Measurements from ENCODE around the gene GNAT1. TPM values are rescaled to one million over a fixed set of nuclear protein-coding genes. Genes with fewer than 3 reads are reported as not detected.

Gene GNAT1
- polyA plus RNA-seq, 2 of the 4 experiments (the other 2 are of a cell fraction): not detected

GRCh38 chr3:50167069-50167840, 24.2 kb upstream of the GNAT1 start:
- no peak for DNase-seq (ENCODE audit: low read depth in 1 of 2, low spot score in 1 of 2)
- WGBS (ENCODE audit: missing lambda C conversion rate): 41% methylated on average over 4 of the region's 16 CpGs
- TF ChIP-seq NPAS2 (CRISPR knock-in tag; IDR thresholded peaks at IDR 0.05; ENCODE audit: borderline replicate concordance): no peak
- no peak for TF ChIP-seq BCL3 (IDR thresholded peaks at IDR 0.05)
- TF ChIP-seq, protein P1, sequence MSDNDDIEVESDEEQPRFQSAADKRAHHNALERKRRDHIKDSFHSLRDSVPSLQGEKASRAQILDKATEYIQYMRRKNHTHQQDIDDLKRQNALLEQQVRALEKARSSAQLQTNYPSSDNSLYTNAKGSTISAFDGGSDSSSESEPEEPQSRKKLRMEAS (IDR thresholded peaks at IDR 0.05): no peak
- no peak for TF ChIP-seq REST (IDR thresholded peaks at IDR 0.05)
- TF ChIP-seq ZNF302 (CRISPR knock-in tag; IDR thresholded peaks at IDR 0.05): no peak
- TF ChIP-seq USF2 (IDR thresholded peaks at IDR 0.05): no peak
- TF ChIP-seq MAFK (IDR thresholded peaks at IDR 0.05; ENCODE audit: partially characterized antibody): no peak
- TF ChIP-seq FOSL2 (IDR thresholded peaks at IDR 0.05): no peak
- no peak for TF ChIP-seq FOSL2 (CRISPR knock-in tag; IDR thresholded peaks at IDR 0.05)
- no peak for TF ChIP-seq PHF8 (IDR thresholded peaks at IDR 0.05; ENCODE audit: borderline replicate concordance, low read depth)
- TF ChIP-seq, protein P2, sequence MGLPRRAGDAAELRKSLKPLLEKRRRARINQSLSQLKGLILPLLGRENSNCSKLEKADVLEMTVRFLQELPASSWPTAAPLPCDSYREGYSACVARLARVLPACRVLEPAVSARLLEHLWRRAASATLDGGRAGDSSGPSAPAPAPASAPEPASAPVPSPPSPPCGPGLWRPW (IDR thresholded peaks at IDR 0.05): no peak
- TF ChIP-seq, protein P3, sequence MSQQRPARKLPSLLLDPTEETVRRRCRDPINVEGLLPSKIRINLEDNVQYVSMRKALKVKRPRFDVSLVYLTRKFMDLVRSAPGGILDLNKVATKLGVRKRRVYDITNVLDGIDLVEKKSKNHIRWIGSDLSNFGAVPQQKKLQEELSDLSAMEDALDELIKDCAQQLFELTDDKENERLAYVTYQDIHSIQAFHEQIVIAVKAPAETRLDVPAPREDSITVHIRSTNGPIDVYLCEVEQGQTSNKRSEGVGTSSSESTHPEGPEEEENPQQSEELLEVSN (IDR thresholded peaks at IDR 0.05; ENCODE audit: borderline replicate concordance, low read depth): no peak
- TF ChIP-seq BHLHE40 (IDR thresholded peaks at IDR 0.05; ENCODE audit: low read depth, low read length): no peak
- POLR2A ChIA-PET: no interaction called here
- Histone ChIP-seq H3K4me1 (peaks cover 95% of the 10 kb centered on the region), H3K4me3 (no peak overlapping the region), H3K4me2 (peak overlapping the region; percentile 71), H3K9me3 (no peaks in the 10 kb centered on the region), H3K27ac (peak overlapping the region; percentile 88 to 94)
- no peak for FAIRE-seq
- CTCF ChIA-PET: interaction anchor here (0.6 kb wide), 1 partner anchor 17 kb away, joined by 3 read pairs; no protein-coding TSS in a partner anchor
- no peak for ATAC-seq

DNA sequence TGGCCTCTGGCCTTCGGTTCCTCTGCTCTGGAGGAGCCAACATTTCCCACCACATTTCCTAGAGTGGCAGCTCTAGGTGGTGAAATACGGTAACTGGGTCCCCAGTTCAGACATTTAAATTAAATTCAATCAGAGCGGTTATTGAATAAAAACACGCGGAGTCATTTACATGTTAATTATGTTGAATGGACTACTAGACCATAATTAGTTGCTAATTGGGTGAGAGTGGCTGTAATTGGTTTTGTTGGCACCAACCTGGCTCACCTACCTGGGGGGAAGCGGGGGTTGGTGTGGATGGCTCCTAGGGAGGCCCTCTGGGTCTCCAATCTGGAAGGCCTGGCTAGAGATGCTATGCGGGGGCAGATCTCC, 23.6 kb upstream of the GNAT1 start:
- no peak for DNase-seq (ENCODE audit: low read depth in 1 of 2, low spot score in 1 of 2)
- H3K9me3 ChIP-seq: no peaks in the 10 kb centered on the region
- H3K4me1 ChIP-seq: peaks cover 95% of the 10 kb centered on the region
- peak overlapping the region; percentile 71; the same call in 2 of the 3 replicates for H3K4me2 ChIP-seq
- ChIA-PET POLR2A (no interaction called here), CTCF (interaction anchor here (1.0 kb wide), 1 partner anchor 40 kb away, joined by 3 read pairs; no protein-coding TSS in a partner anchor)
- FAIRE-seq: no peak
- H3K4me3 ChIP-seq: no peak overlapping the region
- H3K27ac ChIP-seq: peak overlapping the region; percentile 50 to 94; a peak in 5 of 6 replicates
- ATAC-seq: no peak
- no peak for TF ChIP-seq MYC (IDR thresholded peaks at IDR 0.05; ENCODE audit: borderline replicate concordance, low read length)
- no peak for TF ChIP-seq PBX3 (IDR thresholded peaks at IDR 0.05)
- no peak for TF ChIP-seq PHF8 (IDR thresholded peaks at IDR 0.05; ENCODE audit: borderline replicate concordance, low read depth)
- no peak for TF ChIP-seq ZFP36 (IDR thresholded peaks at IDR 0.05; ENCODE audit: borderline replicate concordance, partially characterized antibody)
- no peak for TF ChIP-seq HOXB5 (CRISPR knock-in tag; IDR thresholded peaks at IDR 0.05)
- TF ChIP-seq HDAC2 (IDR thresholded peaks at IDR 0.05): no peak
- TF ChIP-seq ESRRA (IDR thresholded peaks at IDR 0.05; ENCODE audit: borderline replicate concordance, low read length): no peak
- TF ChIP-seq SREBF2 (IDR thresholded peaks at IDR 0.05): no peak
- TF ChIP-seq, protein P4, sequence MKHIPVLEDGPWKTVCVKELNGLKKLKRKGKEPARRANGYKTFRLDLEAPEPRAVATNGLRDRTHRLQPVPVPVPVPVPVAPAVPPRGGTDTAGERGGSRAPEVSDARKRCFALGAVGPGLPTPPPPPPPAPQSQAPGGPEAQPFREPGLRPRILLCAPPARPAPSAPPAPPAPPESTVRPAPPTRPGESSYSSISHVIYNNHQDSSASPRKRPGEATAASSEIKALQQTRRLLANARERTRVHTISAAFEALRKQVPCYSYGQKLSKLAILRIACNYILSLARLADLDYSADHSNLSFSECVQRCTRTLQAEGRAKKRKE (CRISPR knock-in tag; IDR thresholded peaks at IDR 0.05; ENCODE audit: low read depth): no peak
- no peak for TF ChIP-seq EHMT2 (IDR thresholded peaks at IDR 0.05; ENCODE audit: low read depth)
- 79% methylated on average over 7 of the region's 7 CpGs for WGBS (ENCODE audit: missing lambda C conversion rate)
